Vagina (tissue), 2 donors: ENCODE data around the gene SLC1A6. TPM values are rescaled to one million over a fixed set of nuclear protein-coding genes. Genes with fewer than 3 reads are reported as not detected.
"Not testable (repeated sequence)": the region's sequence is repeated elsewhere in the genome, so short reads cannot be mapped to it uniquely, and the experiment has no call there.

Experiments
- DNase-seq, 2 donors: peaks; one replicate each; pipeline ENCODE4 v3.0.0-alpha.2; 2017; ENCODE audit errors: extremely low spot score in 2 of 2
- H3K27ac ChIP-seq: fragments of 200-600 bp; sonication (generic); one replicate; pipeline ENCODE4 v1.5.1; 2019
- H3K27me3 ChIP-seq: fragments of 200-600 bp; sonication (generic); one replicate; pipeline ENCODE4 v1.5.1; 2019
- H3K36me3 ChIP-seq, 2 donors: fragments of 200-600 bp; sonication (generic); one replicate each; pipeline ENCODE4 v1.5.1; 2017 to 2019
- H3K4me1 ChIP-seq: fragments of 200-600 bp; sonication (generic); one replicate; pipeline ENCODE4 v1.5.1; 2019
- H3K4me3 ChIP-seq, 2 donors: fragments of 200-600 bp; sonication (generic); 1 replicate in 1 of 2; 2 replicates in 1 of 2; pipeline ENCODE4 v1.5.1; 2016 to 2019
- H3K9me3 ChIP-seq: fragments of 200-600 bp; sonication (generic); one replicate; pipeline ENCODE4 v1.5.1; 2019
- POLR2A ChIP-seq, 2 donors: fragments of 450-650 bp; IDR thresholded peaks; one replicate each; pipeline ENCODE4 v1.6.1; 2017; ENCODE audit warnings: antibody characterized with exemption in 2 of 2, mild to moderate bottlenecking in 2 of 2, moderate library complexity in 2 of 2
- POLR2AphosphoS5 ChIP-seq, 2 donors: sonication (generic); formaldehyde crosslinking; IDR thresholded peaks; one replicate each; pipeline ENCODE4 v1.9.0; 2017; ENCODE audit warnings: antibody characterized with exemption in 2 of 2, mild to moderate bottlenecking in 2 of 2, low read depth in 1 of 2; ENCODE audit not compliant: insufficient read depth in 1 of 2
- intact Hi-C: fragments of 100-400 bp; cut with DNase I; formaldehyde crosslinking; loops from one replicate; pipeline ENCODE4 v1.15.1; 2023
- total RNA-seq: library from RNA; depleted of rRNA; stranded (reverse); fragments of >200 nt; gene quantifications from one replicate; pipeline ENCODE4 v1.2.3, GENCODE V29; 2016
- TF ChIP-seq, protein P1 (sequence below), 3 experiments: fragments of 450-650 bp in 2 of 3; fragments of 200-600 bp in 1 of 3; sonication (generic) in 1 of 3; IDR thresholded peaks; one replicate each; pipeline ENCODE4 v1.5.1; 2017 to 2019; ENCODE audit warnings: antibody characterized with exemption in 3 of 3, mild to moderate bottlenecking in 2 of 3, moderate library complexity in 2 of 3

SLC1A6 gene
- total RNA-seq, 1 donor from 2014 or later = not detected

- Histone ChIP-seq H3K27ac (no peak overlapping the region), H3K4me1 (no peaks in the 10 kb centered on the region), H3K27me3 (no peaks in the 10 kb centered on the region), H3K36me3 (no peaks in the 10 kb centered on the region), H3K4me3 (no peak overlapping the region), H3K9me3 (no peaks in the 10 kb centered on the region)
- no peak for DNase-seq
- intact Hi-C loops = no loop called here
- TF ChIP-seq POLR2A (IDR thresholded peaks at IDR 0.05) = no peak
These were observed 22.2 kb downstream of the SLC1A6 start for GRCh38 chr19:14957464-14957863.

GRCh38 chr19:14954071-14954655 lies 25.5 kb downstream of the SLC1A6 start:
- no peaks in the 10 kb centered on the region for H3K27me3 ChIP-seq
- TF ChIP-seq POLR2A (IDR thresholded peaks at IDR 0.05) (no peak), POLR2AphosphoS5 (IDR thresholded peaks at IDR 0.05; ENCODE audit: insufficient read depth in 1 of 2, low read depth in 1 of 2) (no peak)
- TF ChIP-seq, protein P1, sequence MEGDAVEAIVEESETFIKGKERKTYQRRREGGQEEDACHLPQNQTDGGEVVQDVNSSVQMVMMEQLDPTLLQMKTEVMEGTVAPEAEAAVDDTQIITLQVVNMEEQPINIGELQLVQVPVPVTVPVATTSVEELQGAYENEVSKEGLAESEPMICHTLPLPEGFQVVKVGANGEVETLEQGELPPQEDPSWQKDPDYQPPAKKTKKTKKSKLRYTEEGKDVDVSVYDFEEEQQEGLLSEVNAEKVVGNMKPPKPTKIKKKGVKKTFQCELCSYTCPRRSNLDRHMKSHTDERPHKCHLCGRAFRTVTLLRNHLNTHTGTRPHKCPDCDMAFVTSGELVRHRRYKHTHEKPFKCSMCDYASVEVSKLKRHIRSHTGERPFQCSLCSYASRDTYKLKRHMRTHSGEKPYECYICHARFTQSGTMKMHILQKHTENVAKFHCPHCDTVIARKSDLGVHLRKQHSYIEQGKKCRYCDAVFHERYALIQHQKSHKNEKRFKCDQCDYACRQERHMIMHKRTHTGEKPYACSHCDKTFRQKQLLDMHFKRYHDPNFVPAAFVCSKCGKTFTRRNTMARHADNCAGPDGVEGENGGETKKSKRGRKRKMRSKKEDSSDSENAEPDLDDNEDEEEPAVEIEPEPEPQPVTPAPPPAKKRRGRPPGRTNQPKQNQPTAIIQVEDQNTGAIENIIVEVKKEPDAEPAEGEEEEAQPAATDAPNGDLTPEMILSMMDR (IDR thresholded peaks at IDR 0.05) = no peak
- intact Hi-C loops = no loop called here

GRCh38 chr19:14952767-14953166 lies 26.9 kb downstream of the SLC1A6 start:
- Histone ChIP-seq H3K27me3 (no peaks in the 10 kb centered on the region), H3K36me3 (no peaks in the 10 kb centered on the region), H3K9me3 (no peaks in the 10 kb centered on the region), H3K4me3 (no peak overlapping the region), H3K27ac (no peak overlapping the region), H3K4me1 (no peaks in the 10 kb centered on the region)
- DNase-seq = no peak
- TF ChIP-seq, protein P1 (IDR thresholded peaks at IDR 0.05) = no peak
- no peak for TF ChIP-seq POLR2AphosphoS5 (IDR thresholded peaks at IDR 0.05; ENCODE audit: insufficient read depth in 1 of 2, low read depth in 1 of 2)
- TF ChIP-seq POLR2A (IDR thresholded peaks at IDR 0.05) = no peak
- intact Hi-C loops = no loop called here

More at GRCh38 chr19:14954071-14954655, 25.5 kb downstream of the SLC1A6 start:
- Histone ChIP-seq H3K36me3 (no peaks in the 10 kb centered on the region), H3K4me3 (no peak overlapping the region), H3K27ac (no peak overlapping the region), H3K9me3 (no peaks in the 10 kb centered on the region), H3K4me1 (no peaks in the 10 kb centered on the region)
- no peak for DNase-seq

DNA sequence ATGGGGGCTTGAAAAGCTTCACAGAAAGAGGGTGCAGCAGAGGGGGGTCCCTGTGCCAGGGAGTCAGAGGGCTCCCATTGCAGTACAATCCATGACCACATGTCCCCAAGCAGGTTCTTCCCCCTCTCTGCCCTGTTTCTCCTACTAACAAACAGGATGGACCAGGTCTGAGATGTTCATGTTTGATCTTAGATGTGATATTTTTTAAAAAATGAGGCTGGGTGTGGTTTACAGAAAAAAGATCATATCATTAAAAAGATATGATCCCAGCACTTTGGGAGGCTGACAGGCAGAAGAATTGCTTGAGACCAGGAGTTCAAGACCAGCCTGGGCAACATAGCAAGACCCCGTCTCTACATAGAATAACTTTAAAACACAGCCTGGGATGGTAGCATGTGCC lies 29.2 kb downstream of the SLC1A6 start:
- Histone ChIP-seq H3K4me3 (no peak overlapping the region), H3K27me3 (no peaks in the 10 kb centered on the region), H3K4me1 (no peaks in the 10 kb centered on the region), H3K36me3 (no peaks in the 10 kb centered on the region), H3K9me3 (no peaks in the 10 kb centered on the region), H3K27ac (no peak overlapping the region)
- intact Hi-C loops = no loop called here
- no peak for TF ChIP-seq POLR2A (IDR thresholded peaks at IDR 0.05)
- TF ChIP-seq, protein P1 (IDR thresholded peaks at IDR 0.05) = no peak
- TF ChIP-seq POLR2AphosphoS5 (IDR thresholded peaks at IDR 0.05; ENCODE audit: insufficient read depth in 1 of 2, low read depth in 1 of 2) = no peak
- DNase-seq = no peak

- no peak overlapping the region for H3K4me3 ChIP-seq
- no peak overlapping the region for H3K27ac ChIP-seq
- no peaks in the 10 kb centered on the region for H3K27me3 ChIP-seq
- no peak for DNase-seq
- H3K9me3 ChIP-seq = no peaks in the 10 kb centered on the region
- no peaks in the 10 kb centered on the region for H3K36me3 ChIP-seq
- intact Hi-C loops = no loop called here
- TF ChIP-seq POLR2AphosphoS5 (IDR thresholded peaks at IDR 0.05; ENCODE audit: insufficient read depth in 1 of 2, low read depth in 1 of 2) (no peak), POLR2A (IDR thresholded peaks at IDR 0.05) (no peak)
- H3K4me1 ChIP-seq = no peaks in the 10 kb centered on the region
These were observed 29.8 kb downstream of the SLC1A6 start for GRCh38 chr19:14949876-14950275.

DNA sequence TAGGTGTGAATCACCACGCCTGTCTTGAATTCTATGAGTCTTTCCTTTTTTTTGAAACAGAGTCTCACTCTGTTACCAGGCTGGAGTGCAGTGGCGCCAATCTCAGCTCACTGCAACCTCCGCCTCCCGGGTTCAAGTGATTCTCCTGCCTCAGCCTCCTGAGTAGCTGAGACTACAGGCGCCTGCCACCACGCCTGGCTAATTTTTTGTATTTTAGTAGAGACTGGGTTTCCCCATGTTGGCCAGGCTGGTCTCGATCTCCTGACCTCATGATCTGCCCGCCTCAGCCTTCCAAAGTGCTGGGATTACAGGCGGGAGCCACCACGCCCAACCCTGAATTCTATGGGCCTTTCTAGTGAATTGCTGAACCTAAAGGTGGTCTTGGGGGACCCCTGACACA lies 30.3 kb downstream of the SLC1A6 start:
- H3K27me3 ChIP-seq, H3K4me3 ChIP-seq, H3K27ac ChIP-seq, intact Hi-C loops, DNase-seq, H3K4me1 ChIP-seq, H3K36me3 ChIP-seq, H3K9me3 ChIP-seq: not testable (repeated sequence)
